IMR-90 (cell line): ENCODE measurements around the gene TRIM38. TPM values are rescaled to one million over a fixed set of nuclear protein-coding genes. Genes with fewer than 3 reads are reported as not detected.

Experiments used
- ATAC-seq: fragments of 200-7000 bp; cut with Tn5 transposase; 2 replicates; pipeline ENCODE4 v1.9.1; 2020; ENCODE audit warnings: low read depth, mild to moderate bottlenecking, moderate library complexity
- BruUV-seq: library from RNA; stranded (reverse); fragments of 400-500 nt; replicated peaks from 2 replicates; lab custom pipeline; 2021; lab: Mats Ljungman, UMichigan
- CTCF ChIA-PET: fragments of 300-600 bp; formaldehyde crosslinking; extraction: SDS; loops from one replicate; lab custom pipeline; 2021; ENCODE audit warnings: antibody characterized with exemption; lab: Yijun Ruan, JAX
- POLR2A ChIA-PET: fragments of 300-600 bp; sonication (Branson Sonifier 250); formaldehyde crosslinking; loops from one replicate; lab custom pipeline; 2022; ENCODE audit warnings: antibody characterized with exemption; ENCODE audit not compliant: unreplicated experiment; lab: Charles Lee
- DNase-seq: peaks from one replicate; pipeline ENCODE4 v3.0.0; 2013
- H2AFZ ChIP-seq: replicated peaks from 2 replicates; pipeline ENCODE3; 2013; ENCODE audit warnings: low read length, mild to moderate bottlenecking; ENCODE audit not compliant: poor library complexity
- H2AK5ac ChIP-seq: 2 replicates; pipeline ENCODE4 v1.6.1; 2013; ENCODE audit warnings: low read depth, low read length, inconsistent platforms
- H2AK9ac ChIP-seq: replicated peaks from 2 replicates; pipeline ENCODE3; 2013; ENCODE audit warnings: mild to moderate bottlenecking, low read depth, low read length, moderate library complexity; ENCODE audit not compliant: poor library complexity
- H2BK120ac ChIP-seq: 2 replicates; pipeline ENCODE4 v1.6.1; 2013; ENCODE audit warnings: low read depth, low read length, inconsistent platforms
- H2BK15ac ChIP-seq: 3 replicates; pipeline ENCODE4 v1.6.1; 2013; ENCODE audit warnings: low read depth, low read length, inconsistent platforms
- H2BK20ac ChIP-seq: 2 replicates; pipeline ENCODE4 v1.6.1; 2013; ENCODE audit warnings: low read depth, mild to moderate bottlenecking, inconsistent platforms, low read length, moderate library complexity
- H2BK5ac ChIP-seq: 2 replicates; pipeline ENCODE4 v1.6.1; 2013; ENCODE audit warnings: mild to moderate bottlenecking, low read depth, low read length, inconsistent platforms; ENCODE audit not compliant: poor library complexity, severe bottlenecking
- H3K14ac ChIP-seq: replicated peaks from 2 replicates; pipeline ENCODE4 v1.6.1; 2013; ENCODE audit warnings: low read depth, low read length, inconsistent platforms
- H3K18ac ChIP-seq: 2 replicates; pipeline ENCODE4 v1.6.1; 2013; ENCODE audit warnings: low read depth, low read length, control low read depth
- H3K23ac ChIP-seq: 2 replicates; pipeline ENCODE4 v1.6.1; 2013; ENCODE audit warnings: low read depth, low read length, inconsistent platforms
- H3K27ac ChIP-seq: 2 replicates; pipeline ENCODE4 v1.5.1; 2013; ENCODE audit warnings: mild to moderate bottlenecking, control low read depth, low read length; ENCODE audit not compliant: insufficient read depth
- H3K27me3 ChIP-seq: 2 replicates; pipeline ENCODE4 v1.6.1; 2013; ENCODE audit warnings: low read length; ENCODE audit not compliant: control insufficient read depth, insufficient read depth
- H3K36me3 ChIP-seq: 2 replicates; pipeline ENCODE4 v1.6.1; 2013; ENCODE audit warnings: low read length, mixed read lengths; ENCODE audit not compliant: control insufficient read depth, insufficient read depth
- H3K4ac ChIP-seq: 2 replicates; pipeline ENCODE4 v1.6.1; 2013; ENCODE audit warnings: low read depth, low read length, inconsistent platforms
- H3K4me1 ChIP-seq: 2 replicates; pipeline ENCODE4 v1.6.1; 2013; ENCODE audit warnings: low read length, mixed read lengths; ENCODE audit not compliant: control insufficient read depth, insufficient read depth
- H3K4me2 ChIP-seq: 2 replicates; pipeline ENCODE4 v1.6.1; 2013; ENCODE audit warnings: low read depth, mild to moderate bottlenecking, control low read depth, low read length, moderate library complexity
- H3K4me3 ChIP-seq: 2 replicates; pipeline ENCODE4 v1.5.1; 2013; ENCODE audit warnings: low read depth, mild to moderate bottlenecking, control low read depth, low read length, moderate library complexity; ENCODE audit not compliant: insufficient read depth
- H3K56ac ChIP-seq: 2 replicates; pipeline ENCODE4 v1.6.1; 2013; ENCODE audit warnings: low read length, inconsistent platforms; ENCODE audit not compliant: insufficient read depth; ENCODE audit errors: extremely low read depth
- H3K79me1 ChIP-seq, 2 experiments: 2 replicates each; pipeline ENCODE4 v1.6.1; 2013; ENCODE audit warnings: low read length in 2 of 2, inconsistent platforms in 1 of 2, low read depth in 1 of 2
- H3K9ac ChIP-seq: 2 replicates; pipeline ENCODE4 v1.6.1; 2013; ENCODE audit warnings: low read depth, low read length, control low read depth
- H3K9me1 ChIP-seq: 2 replicates; pipeline ENCODE4 v1.6.1; 2013; ENCODE audit warnings: low read length, inconsistent platforms; ENCODE audit not compliant: insufficient read depth
- H3K9me3 ChIP-seq: 2 replicates; pipeline ENCODE4 v1.6.1; 2013; ENCODE audit warnings: low read length; ENCODE audit not compliant: control insufficient read depth, insufficient read depth
- H4K20me1 ChIP-seq: 2 replicates; pipeline ENCODE4 v1.6.1; 2013; ENCODE audit warnings: low read length, inconsistent platforms; ENCODE audit not compliant: insufficient read depth
- H4K5ac ChIP-seq: 2 replicates; pipeline ENCODE4 v1.6.1; 2013; ENCODE audit warnings: mild to moderate bottlenecking, low read depth, low read length, control low read depth
- H4K8ac ChIP-seq, 2 experiments: 2 replicates each; pipeline ENCODE4 v1.6.1; 2013; ENCODE audit warnings: low read depth in 2 of 2, low read length in 2 of 2, control low read depth in 1 of 2, inconsistent platforms in 1 of 2
- H4K91ac ChIP-seq: 2 replicates; pipeline ENCODE4 v1.6.1; 2013; ENCODE audit warnings: low read depth, low read length, inconsistent platforms; ENCODE audit not compliant: insufficient read depth
- BHLHE40 ChIP-seq: fragments of 150-350 bp; IDR thresholded peaks from 2 replicates; pipeline ENCODE4 v1.6.1; 2016; ENCODE audit warnings: mild to moderate bottlenecking, low read depth, low read length
- CEBPB ChIP-seq: IDR thresholded peaks from 2 replicates; pipeline ENCODE4 v1.6.1; 2012; ENCODE audit warnings: low read depth, low read length, improper control_type of control experiment
- FOS ChIP-seq: fragments of 150-350 bp; IDR thresholded peaks from 2 replicates; pipeline ENCODE4 v1.6.1; 2016; ENCODE audit warnings: low read depth, low read length
- MAFK ChIP-seq: IDR thresholded peaks from 2 replicates; pipeline ENCODE4 v1.6.1; 2012; ENCODE audit warnings: low read depth, low read length, improper control_type of control experiment
- MAZ ChIP-seq: IDR thresholded peaks from 2 replicates; pipeline ENCODE4 v1.6.1; 2012; ENCODE audit warnings: low read depth, mild to moderate bottlenecking, low read length, improper control_type of control experiment, moderate library complexity, borderline replicate concordance
- MXI1 ChIP-seq: IDR thresholded peaks from 2 replicates; pipeline ENCODE4 v1.6.1; 2012; ENCODE audit warnings: low read depth, mild to moderate bottlenecking, low read length, moderate library complexity, borderline replicate concordance
- NFE2L2 ChIP-seq: fragments of 150-350 bp; IDR thresholded peaks from 2 replicates; pipeline ENCODE4 v1.6.1; 2016; ENCODE audit warnings: low read depth, mild to moderate bottlenecking, low read length
- POLR2A ChIP-seq: IDR thresholded peaks from 2 replicates; pipeline ENCODE4 v1.6.1; 2012; ENCODE audit warnings: mild to moderate bottlenecking, low read depth, low read length
- RAD21 ChIP-seq: IDR thresholded peaks from 2 replicates; pipeline ENCODE4 v1.6.1; 2012; ENCODE audit warnings: low read length, improper control_type of control experiment
- RCOR1 ChIP-seq: IDR thresholded peaks from 2 replicates; pipeline ENCODE4 v1.6.1; 2012; ENCODE audit warnings: mild to moderate bottlenecking, low read length, improper control_type of control experiment; ENCODE audit not compliant: insufficient replicate concordance
- RFX5 ChIP-seq: IDR thresholded peaks from 2 replicates; pipeline ENCODE4 v1.8.0; 2012; ENCODE audit warnings: low read depth, mild to moderate bottlenecking, low read length, moderate library complexity
- WGBS, 2 experiments: methylation state at CpG; one replicate each; pipeline versions ENCODE4 v1.1.5 to v1.1.7; 2013; ENCODE audit warnings: missing lambda C conversion rate in 2 of 2; ENCODE audit not compliant: insufficient read length in 1 of 2; ENCODE audit errors: extremely low coverage in 2 of 2; 5-methylcytosine and 5-hydroxymethylcytosine counted together
- dilution Hi-C: fragments of 300-500 bp; cut with HindIII; formaldehyde crosslinking; loops from one replicate; pipeline ENCODE4 v1.14.3; 2018; ENCODE audit warnings: low sequenced_read_pairs; ENCODE audit not compliant: unreplicated experiment
- in situ Hi-C: fragments of 300-500 bp; cut with MboI; formaldehyde crosslinking; loops from 3 replicates; pipeline ENCODE4 v1.14.3; 2019; ENCODE audit warnings: low sequenced_read_pairs, inconsistent platforms, mixed read lengths
- intact Hi-C: fragments of 100-400 bp; cut with micrococcal nuclease; formaldehyde crosslinking; loops from 2 replicates; pipeline ENCODE4 v1.10.0; 2022
- polyA plus RNA-seq, 3 experiments: library from polyadenylated mRNA; depleted of rRNA; stranded (reverse); fragments of >200 nt; gene quantifications; 2 replicates each; pipeline ENCODE4 v1.2.3, GENCODE V29; 2012; ENCODE audit warnings: low replicate concordance in 1 of 3
- total RNA-seq: library from RNA; depleted of rRNA; stranded (reverse); fragments of >200 nt; gene quantifications from 2 replicates; pipeline ENCODE4 v1.2.3, GENCODE V29; 2012
- TF ChIP-seq, protein P1 (sequence below): conservative IDR thresholded peaks from 2 replicates; pipeline ENCODE4 v1.5.1; 2012; ENCODE audit warnings: mild to moderate bottlenecking, low read depth, low read length, improper control_type of control experiment
- TF ChIP-seq, protein P2 (sequence below): fragments of 150-350 bp; IDR thresholded peaks from 2 replicates; pipeline ENCODE4 v1.6.1; 2017; ENCODE audit warnings: mild to moderate bottlenecking, antibody characterized with exemption, low read length, low read depth
- TF ChIP-seq, protein P3 (sequence below): fragments of 150-350 bp; IDR thresholded peaks from 2 replicates; pipeline ENCODE4 v1.6.1; 2016; ENCODE audit warnings: low read depth, mild to moderate bottlenecking, low read length, moderate library complexity, borderline replicate concordance

Gene TRIM38
- total and polyA plus RNA-seq, 2 of the 4 experiments (the other 2 are of a cell fraction): 4.1 to 6.3 TPM

DNA sequence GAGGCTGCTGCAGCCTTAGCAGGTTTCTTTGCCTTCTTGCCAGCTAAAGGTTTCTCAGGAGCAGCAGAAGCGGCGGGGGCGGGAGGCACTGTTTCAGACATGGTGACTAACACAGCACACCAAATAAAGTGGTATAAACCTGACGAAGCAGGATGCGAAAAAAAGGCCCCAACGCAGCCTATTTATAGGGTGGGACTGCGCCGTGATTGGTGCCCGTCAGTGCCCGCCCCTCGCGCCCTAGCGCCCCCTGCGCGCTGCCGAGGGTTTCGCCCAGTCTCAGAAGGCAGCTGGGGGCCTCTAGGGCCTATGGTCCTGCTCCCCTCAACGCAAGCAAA lies 55.0 kb downstream of the TRIM38 start:
- H3K36me3 ChIP-seq: no peaks in the 10 kb centered on the region
- ATAC-seq (peak; percentile 34), DNase-seq (peak; percentile 95)
- peak overlapping the region; percentile 44 for H3K4me3 ChIP-seq
- intact Hi-C loops: no loop called here
- 0 out of 2 replicates have a peak, but pooled peaks cover 3% of the 10 kb centered on the region for H3K9me1 ChIP-seq
- BruUV-seq: no TSS peak
- ChIA-PET POLR2A (interaction anchor here (0.6 to 1.0 kb wide), 4 partner anchors 8 to 1129 kb away, joined by 3 to 15 read pairs (median 3); a partner anchor contains a TSS), CTCF (interaction anchor here (0.6 to 3.5 kb wide), 6 partner anchors 9 to 180 kb away, joined by 3 to 16 read pairs (median 11); a partner anchor contains a TSS)
- peak overlapping the region; percentile 80 for H2BK120ac ChIP-seq
- peak overlapping the region; percentile 60 to 75 for H4K8ac ChIP-seq
- peak overlapping the region; percentile 82 for H2BK5ac ChIP-seq
- H3K56ac ChIP-seq: peak overlapping the region; percentile 49; the same call in 1 of the 2 replicates
- TF ChIP-seq RFX5: no peak
- peak; percentile 53; the same call in 1 of the 2 replicates for TF ChIP-seq FOS
- TF ChIP-seq MXI1: no peak
- TF ChIP-seq RCOR1: no peak
- TF ChIP-seq, protein P1, sequence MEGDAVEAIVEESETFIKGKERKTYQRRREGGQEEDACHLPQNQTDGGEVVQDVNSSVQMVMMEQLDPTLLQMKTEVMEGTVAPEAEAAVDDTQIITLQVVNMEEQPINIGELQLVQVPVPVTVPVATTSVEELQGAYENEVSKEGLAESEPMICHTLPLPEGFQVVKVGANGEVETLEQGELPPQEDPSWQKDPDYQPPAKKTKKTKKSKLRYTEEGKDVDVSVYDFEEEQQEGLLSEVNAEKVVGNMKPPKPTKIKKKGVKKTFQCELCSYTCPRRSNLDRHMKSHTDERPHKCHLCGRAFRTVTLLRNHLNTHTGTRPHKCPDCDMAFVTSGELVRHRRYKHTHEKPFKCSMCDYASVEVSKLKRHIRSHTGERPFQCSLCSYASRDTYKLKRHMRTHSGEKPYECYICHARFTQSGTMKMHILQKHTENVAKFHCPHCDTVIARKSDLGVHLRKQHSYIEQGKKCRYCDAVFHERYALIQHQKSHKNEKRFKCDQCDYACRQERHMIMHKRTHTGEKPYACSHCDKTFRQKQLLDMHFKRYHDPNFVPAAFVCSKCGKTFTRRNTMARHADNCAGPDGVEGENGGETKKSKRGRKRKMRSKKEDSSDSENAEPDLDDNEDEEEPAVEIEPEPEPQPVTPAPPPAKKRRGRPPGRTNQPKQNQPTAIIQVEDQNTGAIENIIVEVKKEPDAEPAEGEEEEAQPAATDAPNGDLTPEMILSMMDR: peak; percentile 72
- TF ChIP-seq RAD21: no peak
- TF ChIP-seq CEBPB: no peak
- TF ChIP-seq MAFK: peak; percentile 40
- no peak for TF ChIP-seq NFE2L2
- peak; percentile 97 for TF ChIP-seq POLR2A
- no peak for TF ChIP-seq BHLHE40
- TF ChIP-seq, protein P2, sequence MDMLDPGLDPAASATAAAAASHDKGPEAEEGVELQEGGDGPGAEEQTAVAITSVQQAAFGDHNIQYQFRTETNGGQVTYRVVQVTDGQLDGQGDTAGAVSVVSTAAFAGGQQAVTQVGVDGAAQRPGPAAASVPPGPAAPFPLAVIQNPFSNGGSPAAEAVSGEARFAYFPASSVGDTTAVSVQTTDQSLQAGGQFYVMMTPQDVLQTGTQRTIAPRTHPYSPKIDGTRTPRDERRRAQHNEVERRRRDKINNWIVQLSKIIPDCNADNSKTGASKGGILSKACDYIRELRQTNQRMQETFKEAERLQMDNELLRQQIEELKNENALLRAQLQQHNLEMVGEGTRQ: no peak
- TF ChIP-seq, protein P3, sequence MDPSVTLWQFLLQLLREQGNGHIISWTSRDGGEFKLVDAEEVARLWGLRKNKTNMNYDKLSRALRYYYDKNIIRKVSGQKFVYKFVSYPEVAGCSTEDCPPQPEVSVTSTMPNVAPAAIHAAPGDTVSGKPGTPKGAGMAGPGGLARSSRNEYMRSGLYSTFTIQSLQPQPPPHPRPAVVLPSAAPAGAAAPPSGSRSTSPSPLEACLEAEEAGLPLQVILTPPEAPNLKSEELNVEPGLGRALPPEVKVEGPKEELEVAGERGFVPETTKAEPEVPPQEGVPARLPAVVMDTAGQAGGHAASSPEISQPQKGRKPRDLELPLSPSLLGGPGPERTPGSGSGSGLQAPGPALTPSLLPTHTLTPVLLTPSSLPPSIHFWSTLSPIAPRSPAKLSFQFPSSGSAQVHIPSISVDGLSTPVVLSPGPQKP: no peak
- peak; percentile 81 for TF ChIP-seq MAZ
- H2BK15ac ChIP-seq: no peak overlapping the region
- H3K18ac ChIP-seq: no peak overlapping the region
- peak overlapping the region; percentile 91 for H2AFZ ChIP-seq
- no peaks in the 10 kb centered on the region for H4K20me1 ChIP-seq
- WGBS, 2 experiments: 0% methylated on average over 3 of the region's 18 CpGs; no CpG with 5 or more reads in 1 of the 2 experiments
- H2AK5ac ChIP-seq: peak overlapping the region; percentile 50; the same call in 1 of the 2 replicates
- H3K9me3 ChIP-seq: no peaks in the 10 kb centered on the region
- no peak overlapping the region for H2BK20ac ChIP-seq
- H3K4me2 ChIP-seq: peak overlapping the region; percentile 91
- H3K23ac ChIP-seq: 0 out of 2 replicates have a peak overlapping the region, but pooled peaks have one; percentile 46
- peak overlapping the region; percentile 68 for H2AK9ac ChIP-seq
- H4K91ac ChIP-seq: peak overlapping the region; percentile 78
- H3K14ac ChIP-seq: peak overlapping the region; percentile 71; the same call in 1 of the 2 replicates
- peak overlapping the region; percentile 62 for H4K5ac ChIP-seq
- in situ Hi-C loops: no loop called here
- H3K4ac ChIP-seq: peak overlapping the region; percentile 76
- dilution Hi-C loops: no loop called here
- H3K4me1 ChIP-seq: peaks cover 12% of the 10 kb centered on the region
- H3K27ac ChIP-seq: peak overlapping the region; percentile 78
- peaks cover 4 to 10% of the 10 kb centered on the region in 2 experiments; a peak in 2 of 4 replicates for H3K79me1 ChIP-seq
- peak overlapping the region; percentile 63 for H3K9ac ChIP-seq
- H3K27me3 ChIP-seq: no peaks in the 10 kb centered on the region
